Sigmoid colon (tissue), 4 donors: ENCODE results near the gene RTTN.

Source experiments
- CTCF ChIP-seq, 4 experiments: fragments of 450-650 bp in 3 of 4; fragments of 200-600 bp in 1 of 4; IDR thresholded peaks; one replicate each; pipeline ENCODE4 v1.5.1; 2016 to 2019; ENCODE audit warnings: antibody characterized with exemption in 4 of 4, mild to moderate bottlenecking in 3 of 4, moderate library complexity in 2 of 4
- POLR2A ChIP-seq, 2 donors: fragments of 450-650 bp; IDR thresholded peaks; one replicate each; pipeline ENCODE4 v1.6.1; 2016; ENCODE audit warnings: antibody characterized with exemption in 2 of 2, mild to moderate bottlenecking in 2 of 2, moderate library complexity in 2 of 2
- POLR2AphosphoS5 ChIP-seq, 4 donors: sonication (generic); formaldehyde crosslinking; IDR thresholded peaks; one replicate each; pipeline ENCODE4 v1.6.1; 2017; ENCODE audit warnings: antibody characterized with exemption in 4 of 4

- TF ChIP-seq CTCF (IDR thresholded peaks at IDR 0.05): no peak
- no peak for TF ChIP-seq POLR2AphosphoS5 (IDR thresholded peaks at IDR 0.05)
- TF ChIP-seq POLR2A (IDR thresholded peaks at IDR 0.05): no peak
Measured at GRCh38 chr18:70021043-70021442, 184.4 kb downstream of the RTTN start.
